ENCODE data around the gene ANLN.

DNA sequence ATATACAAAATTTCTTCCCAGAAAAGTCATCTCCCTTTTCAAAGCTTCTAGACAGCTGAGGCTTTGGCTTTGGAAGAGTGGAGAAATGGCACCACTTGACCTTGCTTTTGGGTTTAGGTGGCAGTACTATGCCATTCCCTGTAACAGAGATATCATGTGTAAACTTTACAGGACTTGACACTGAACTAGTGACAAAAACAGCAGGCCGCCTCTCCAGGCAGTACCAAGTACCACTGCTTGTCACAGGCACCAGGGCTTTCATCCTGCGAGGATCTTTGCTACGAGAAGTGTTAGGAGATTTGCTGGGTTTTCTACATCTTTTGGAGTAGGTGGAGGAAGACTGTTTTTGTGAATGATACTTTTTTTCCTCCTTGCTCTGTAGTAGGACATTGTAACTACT is 32.6 kb upstream of the ANLN start:
- TF ChIP-seq BHLHE40 (IDR thresholded peaks at IDR 0.05; ENCODE audit: low read length): no peak
- TF ChIP-seq ZNF24 (IDR thresholded peaks at IDR 0.05): no peak
- TF ChIP-seq, protein P1, sequence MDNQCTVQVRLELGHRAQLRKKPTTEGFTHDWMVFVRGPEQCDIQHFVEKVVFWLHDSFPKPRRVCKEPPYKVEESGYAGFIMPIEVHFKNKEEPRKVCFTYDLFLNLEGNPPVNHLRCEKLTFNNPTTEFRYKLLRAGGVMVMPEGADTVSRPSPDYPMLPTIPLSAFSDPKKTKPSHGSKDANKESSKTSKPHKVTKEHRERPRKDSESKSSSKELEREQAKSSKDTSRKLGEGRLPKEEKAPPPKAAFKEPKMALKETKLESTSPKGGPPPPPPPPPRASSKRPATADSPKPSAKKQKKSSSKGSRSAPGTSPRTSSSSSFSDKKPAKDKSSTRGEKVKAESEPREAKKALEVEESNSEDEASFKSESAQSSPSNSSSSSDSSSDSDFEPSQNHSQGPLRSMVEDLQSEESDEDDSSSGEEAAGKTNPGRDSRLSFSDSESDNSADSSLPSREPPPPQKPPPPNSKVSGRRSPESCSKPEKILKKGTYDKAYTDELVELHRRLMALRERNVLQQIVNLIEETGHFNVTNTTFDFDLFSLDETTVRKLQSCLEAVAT (IDR thresholded peaks at IDR 0.05): no peak
